ENCODE results near the gene AMPD3. TPM values are rescaled to one million over a fixed set of nuclear protein-coding genes. Genes with fewer than 3 reads are reported as not detected.

The AMPD3 gene
- total and polyA plus RNA-seq, 7 donors: 4.2 to 8.1 (median 5.0) TPM

DNA sequence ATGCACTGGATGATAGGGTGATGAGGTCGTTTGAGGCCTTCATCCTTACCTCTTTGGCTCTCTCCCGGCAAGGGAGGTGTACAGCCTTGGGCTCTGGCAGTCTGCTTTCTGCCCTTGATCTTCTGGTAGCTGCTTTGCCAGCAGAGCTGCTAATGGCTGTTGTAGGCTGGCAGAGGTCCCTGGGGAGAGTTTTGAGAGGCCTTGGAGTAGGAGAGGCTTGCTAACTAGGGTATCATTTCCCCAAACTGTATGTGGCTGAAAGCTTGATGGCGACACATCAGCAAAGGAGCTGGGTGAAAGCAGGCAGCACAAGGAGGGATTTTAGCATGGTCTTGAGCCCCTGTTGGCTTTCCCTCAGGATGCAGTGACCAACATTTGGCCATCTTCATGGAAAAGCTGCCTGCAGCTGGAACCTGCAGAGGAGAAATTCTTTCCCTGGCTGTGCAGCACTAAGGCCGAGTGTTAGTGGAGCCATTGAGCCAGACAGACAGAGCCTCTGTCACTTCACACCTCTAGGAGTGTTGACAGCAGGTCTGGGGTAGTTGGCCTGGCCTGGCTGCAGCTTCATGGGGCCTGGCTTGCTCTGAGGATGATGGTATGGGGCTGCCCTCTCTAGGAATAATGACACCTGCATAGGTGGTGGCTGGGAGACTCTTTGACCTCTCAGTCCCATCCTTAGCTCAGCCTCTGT, 3.5 kb upstream of the AMPD3 start:
- Histone ChIP-seq H3K9me3 (no peaks in the 10 kb centered on the region), H3K27ac (peak overlapping the region in 2 of 4 donors; percentile 23 to 29), H3K4me1 (peaks cover 0 to 25% (median 23%) of the 10 kb centered on the region in 4 donors), H3K36me3 (no peaks in the 10 kb centered on the region), H3K27me3 (peaks cover 4 to 29% (median 6%) of the 10 kb centered on the region in 3 donors), H3K4me3 (peak overlapping the region in 3 of 4 donors; percentile 45 to 63 (median 58))
- WGBS, 2 donors: 58 to 60% methylated on average over 4 of the region's 4 CpGs
- intact Hi-C loops (cut with DNase I): no loop called here
- no peak for DNase-seq
- TF ChIP-seq POLR2A (IDR thresholded peaks at IDR 0.05) (no peak), EP300 (IDR thresholded peaks at IDR 0.05) (no peak), POLR2AphosphoS5 (IDR thresholded peaks at IDR 0.05) (no peak)
- TF ChIP-seq, protein P1, sequence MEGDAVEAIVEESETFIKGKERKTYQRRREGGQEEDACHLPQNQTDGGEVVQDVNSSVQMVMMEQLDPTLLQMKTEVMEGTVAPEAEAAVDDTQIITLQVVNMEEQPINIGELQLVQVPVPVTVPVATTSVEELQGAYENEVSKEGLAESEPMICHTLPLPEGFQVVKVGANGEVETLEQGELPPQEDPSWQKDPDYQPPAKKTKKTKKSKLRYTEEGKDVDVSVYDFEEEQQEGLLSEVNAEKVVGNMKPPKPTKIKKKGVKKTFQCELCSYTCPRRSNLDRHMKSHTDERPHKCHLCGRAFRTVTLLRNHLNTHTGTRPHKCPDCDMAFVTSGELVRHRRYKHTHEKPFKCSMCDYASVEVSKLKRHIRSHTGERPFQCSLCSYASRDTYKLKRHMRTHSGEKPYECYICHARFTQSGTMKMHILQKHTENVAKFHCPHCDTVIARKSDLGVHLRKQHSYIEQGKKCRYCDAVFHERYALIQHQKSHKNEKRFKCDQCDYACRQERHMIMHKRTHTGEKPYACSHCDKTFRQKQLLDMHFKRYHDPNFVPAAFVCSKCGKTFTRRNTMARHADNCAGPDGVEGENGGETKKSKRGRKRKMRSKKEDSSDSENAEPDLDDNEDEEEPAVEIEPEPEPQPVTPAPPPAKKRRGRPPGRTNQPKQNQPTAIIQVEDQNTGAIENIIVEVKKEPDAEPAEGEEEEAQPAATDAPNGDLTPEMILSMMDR (IDR thresholded peaks at IDR 0.05): no peak

DNA sequence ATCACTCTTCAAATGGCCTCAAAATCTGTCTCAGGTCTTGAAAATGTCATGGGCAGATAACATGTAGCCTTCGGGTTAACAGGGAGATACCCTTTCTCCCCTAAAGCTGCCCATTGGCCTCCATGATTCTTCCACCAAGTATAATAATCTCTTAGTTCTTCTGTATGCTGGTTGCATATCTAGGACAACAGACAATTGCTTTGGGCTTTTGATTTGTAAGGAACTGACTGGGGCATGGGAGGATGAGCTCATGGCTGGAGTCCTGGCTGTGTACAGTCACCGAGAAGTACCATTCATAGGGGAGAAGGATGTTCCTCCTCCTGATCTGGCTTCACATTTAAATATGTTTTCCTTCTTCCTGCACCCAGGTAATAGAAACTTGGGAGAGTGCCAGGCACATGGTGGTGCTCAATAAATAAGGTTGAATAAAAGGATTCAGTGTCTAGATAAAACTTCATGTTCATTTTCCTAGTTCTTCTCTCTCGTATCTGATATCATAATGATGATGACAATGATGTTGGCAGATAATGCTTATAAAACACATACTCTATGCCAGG, 2.8 kb upstream of the AMPD3 start:
- Histone ChIP-seq H3K27me3 (peaks cover 4 to 29% (median 6%) of the 10 kb centered on the region in 3 donors), H3K27ac (no peak overlapping the region), H3K36me3 (no peaks in the 10 kb centered on the region), H3K4me3 (no peak overlapping the region), H3K9me3 (no peaks in the 10 kb centered on the region), H3K4me1 (peaks cover 0 to 26% (median 23%) of the 10 kb centered on the region in 4 donors)
- intact Hi-C loops (cut with DNase I): no loop called here
- DNase-seq: no peak
- WGBS, 2 donors: 42 to 81% methylated on average over 3 of the region's 3 CpGs
- no peak for TF ChIP-seq POLR2AphosphoS5 (IDR thresholded peaks at IDR 0.05)
- TF ChIP-seq, protein P1 (IDR thresholded peaks at IDR 0.05): no peak
- no peak for TF ChIP-seq POLR2A (IDR thresholded peaks at IDR 0.05)
- TF ChIP-seq EP300 (IDR thresholded peaks at IDR 0.05): no peak

DNA sequence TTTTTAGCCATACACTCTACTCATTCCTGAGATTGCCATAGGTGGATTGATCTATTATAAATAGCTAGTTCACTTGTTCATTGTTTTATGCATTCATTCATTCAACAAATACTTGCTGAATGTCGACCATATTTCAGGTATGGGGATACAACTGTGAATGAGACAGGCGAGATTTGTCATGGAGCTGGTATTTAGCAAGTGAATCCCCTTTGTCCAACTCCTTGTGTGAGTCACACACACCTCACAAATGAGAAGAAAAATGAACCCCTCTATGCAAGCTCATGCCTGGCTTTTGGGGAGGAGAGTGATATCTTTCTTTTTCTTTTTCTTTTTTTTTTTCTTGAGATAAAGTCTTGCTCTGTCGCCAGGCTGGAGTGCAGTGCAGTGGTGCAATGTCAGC, 1.8 kb upstream of the AMPD3 start:
- Histone ChIP-seq H3K27me3 (peaks cover 4 to 29% (median 6%) of the 10 kb centered on the region in 3 donors), H3K4me3 (no peak overlapping the region), H3K4me1 (peaks cover 0 to 26% (median 23%) of the 10 kb centered on the region in 4 donors), H3K9me3 (no peaks in the 10 kb centered on the region), H3K36me3 (no peaks in the 10 kb centered on the region), H3K27ac (no peak overlapping the region)
- intact Hi-C loops (cut with DNase I): no loop called here
- TF ChIP-seq EP300 (IDR thresholded peaks at IDR 0.05) (no peak), POLR2A (IDR thresholded peaks at IDR 0.05) (no peak), POLR2AphosphoS5 (IDR thresholded peaks at IDR 0.05) (no peak)
- TF ChIP-seq, protein P1 (IDR thresholded peaks at IDR 0.05): no peak
- DNase-seq: no peak
- 89 to 96% methylated on average over 3 of the region's 3 CpGs for WGBS, 2 donors

DNA sequence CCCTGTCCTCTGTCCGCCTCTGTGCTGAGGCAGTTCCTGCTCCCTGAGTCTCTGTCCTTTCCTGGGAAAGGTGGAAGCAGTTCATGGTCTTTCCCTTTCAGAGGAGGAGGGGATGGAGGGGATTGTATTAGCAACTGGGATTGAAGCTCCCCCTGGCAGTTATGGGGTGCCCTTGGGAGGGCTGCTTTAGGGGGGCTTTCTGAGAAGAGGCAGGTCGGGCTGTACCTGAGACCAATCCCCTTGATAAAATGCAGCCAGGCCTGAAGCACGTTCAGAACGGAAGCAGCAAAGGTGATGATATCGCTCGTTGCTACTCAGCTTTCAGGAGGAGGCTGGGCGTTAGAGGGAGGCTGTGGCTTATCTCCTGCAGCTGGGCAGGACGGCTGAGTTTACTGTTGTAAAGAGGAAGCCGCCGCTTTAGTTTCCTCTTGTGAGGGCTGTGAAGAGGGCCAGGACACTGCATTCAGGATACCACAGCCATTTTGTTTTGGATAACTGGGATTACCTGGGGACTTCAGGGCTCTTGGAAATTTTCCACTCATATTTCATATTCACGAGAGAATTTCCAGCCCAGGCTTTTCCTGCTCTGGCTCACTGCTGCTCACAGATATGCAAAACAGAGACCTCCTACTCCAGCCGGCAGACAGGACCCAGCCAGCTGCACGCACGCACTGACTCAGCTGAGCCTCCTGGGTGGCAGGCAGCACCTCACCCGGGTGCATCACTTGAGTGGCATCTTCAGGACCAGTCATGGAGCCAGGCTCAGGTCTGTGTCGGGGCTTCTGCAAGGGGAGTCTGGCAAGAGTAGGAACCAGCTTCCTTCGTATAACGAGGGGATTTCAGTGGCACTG, 798 bp downstream of the AMPD3 start:
- TF ChIP-seq POLR2AphosphoS5 (IDR thresholded peaks at IDR 0.05) (no peak), POLR2A (IDR thresholded peaks at IDR 0.05) (no peak), EP300 (IDR thresholded peaks at IDR 0.05) (no peak)
- TF ChIP-seq, protein P1 (IDR thresholded peaks at IDR 0.05): no peak
- Histone ChIP-seq H3K36me3 (no peaks in the 10 kb centered on the region), H3K9me3 (no peaks in the 10 kb centered on the region), H3K4me1 (peaks cover 0 to 20% (median 17%) of the 10 kb centered on the region in 4 donors), H3K4me3 (peak overlapping the region in 3 of 4 donors; percentile 20 to 35 (median 28)), H3K27ac (peak overlapping the region; percentile 45 to 69 (median 56)), H3K27me3 (peaks cover 1 to 10% (median 6%) of the 10 kb centered on the region in 3 donors)
- intact Hi-C loops (cut with DNase I): no loop called here
- DNase-seq: peak; percentile 80
- 10 to 17% methylated on average over 18 of the region's 18 CpGs for WGBS, 2 donors

Measured in sigmoid colon (tissue), 7 donors.